Transverse colon (tissue), 4 donors: ENCODE data around the gene GNG13.

Experiments used
- CTCF ChIP-seq, 5 experiments: fragments of 200-600 bp in 3 of 5; fragments of 450-650 bp in 2 of 5; sonication (generic) in 3 of 5; IDR thresholded peaks; 1 replicate in 2 of 5; 2 replicates in 3 of 5; pipeline ENCODE4 v1.5.1; 2016 to 2017; ENCODE audit warnings: antibody characterized with exemption in 5 of 5, inconsistent platforms in 3 of 5, mild to moderate bottlenecking in 2 of 5, moderate library complexity in 1 of 5
- POLR2A ChIP-seq: fragments of 450-650 bp; IDR thresholded peaks from one replicate; pipeline ENCODE4 v1.6.1; 2016; ENCODE audit warnings: antibody characterized with exemption, mild to moderate bottlenecking, moderate library complexity
- POLR2AphosphoS5 ChIP-seq, 3 donors: sonication (generic); formaldehyde crosslinking; IDR thresholded peaks; one replicate each; pipeline ENCODE4 v1.6.1; 2016; ENCODE audit warnings: antibody characterized with exemption in 3 of 3

GRCh38 chr16:796296-797119 is 4.0 kb downstream of the GNG13 start:
- no peak for TF ChIP-seq CTCF (IDR thresholded peaks at IDR 0.05)
- TF ChIP-seq POLR2A, result no peak
- no peak for TF ChIP-seq POLR2AphosphoS5 (IDR thresholded peaks at IDR 0.05)
